ENCODE results near the gene PLCD3.

- TF ChIP-seq CTCF (IDR thresholded peaks at IDR 0.05) (no peak), POLR2A (IDR thresholded peaks at IDR 0.05) (no peak)
Observed at GRCh38 chr17:45112559-45113423, 19.5 kb downstream of the PLCD3 start.

All from right lobe of liver (tissue), 4 donors.